ENCODE data around the gene HPSE2.

- TF ChIP-seq GATA2 (IDR thresholded peaks at IDR 0.05; ENCODE audit: low read depth, low read length) (no peak), GATA3 (IDR thresholded peaks at IDR 0.05; ENCODE audit: low read depth, low read length) (no peak)
Measured at GRCh38 chr10:98423691-98424120, 811.9 kb downstream of the HPSE2 start.

Measured in SH-SY5Y (cell line).